SH-SY5Y (cell line): ENCODE results near the gene DENND2A.

ENCODE experiments used
- GATA2 ChIP-seq: IDR thresholded peaks from 2 replicates; pipeline ENCODE4 v1.6.1; 2011; ENCODE audit warnings: mild to moderate bottlenecking, low read depth, low read length
- GATA3 ChIP-seq: IDR thresholded peaks from 2 replicates; pipeline ENCODE4 v1.6.1; 2011; ENCODE audit warnings: low read depth, mild to moderate bottlenecking, low read length, moderate library complexity

GRCh38 chr7:140653319-140654108, 12.9 kb upstream of the DENND2A start:
- TF ChIP-seq GATA2: no peak
- no peak for TF ChIP-seq GATA3
